ENCODE data around the gene LRP5.

Gene LRP5

DNA sequence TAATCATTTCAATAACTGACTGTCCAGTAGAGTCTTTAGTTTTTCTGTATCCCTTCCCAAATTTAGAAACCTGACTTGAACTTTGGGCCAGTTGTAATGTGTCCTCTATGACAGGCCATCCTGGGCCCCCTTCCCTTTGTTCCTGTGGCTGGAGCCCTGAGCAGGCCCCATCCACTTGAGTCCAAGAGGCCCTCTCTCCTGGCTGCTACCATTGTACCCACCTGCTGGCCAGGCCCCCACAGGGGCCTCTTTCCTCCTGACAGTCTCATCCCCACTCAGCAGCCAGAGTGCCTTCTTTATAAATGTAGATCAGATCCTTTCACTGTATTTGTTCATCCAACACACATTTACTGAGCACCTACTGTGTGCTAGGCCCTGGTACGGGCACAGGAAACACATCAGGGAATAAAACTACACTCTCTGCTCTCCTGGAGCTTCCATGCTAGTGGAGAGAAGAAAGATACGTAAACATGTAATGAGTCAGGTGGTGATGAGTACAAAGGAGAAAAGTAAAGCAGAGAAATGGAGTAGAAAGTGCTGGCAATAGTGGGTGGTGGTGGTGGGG is 2.7 kb upstream of the LRP5 start:
- DNase-seq (ENCODE audit: low spot score): no peak

- no peak for DNase-seq (ENCODE audit: low spot score)
These were observed 953 bp upstream of the LRP5 start for GRCh38 chr11:68311160-68312116.

DNA sequence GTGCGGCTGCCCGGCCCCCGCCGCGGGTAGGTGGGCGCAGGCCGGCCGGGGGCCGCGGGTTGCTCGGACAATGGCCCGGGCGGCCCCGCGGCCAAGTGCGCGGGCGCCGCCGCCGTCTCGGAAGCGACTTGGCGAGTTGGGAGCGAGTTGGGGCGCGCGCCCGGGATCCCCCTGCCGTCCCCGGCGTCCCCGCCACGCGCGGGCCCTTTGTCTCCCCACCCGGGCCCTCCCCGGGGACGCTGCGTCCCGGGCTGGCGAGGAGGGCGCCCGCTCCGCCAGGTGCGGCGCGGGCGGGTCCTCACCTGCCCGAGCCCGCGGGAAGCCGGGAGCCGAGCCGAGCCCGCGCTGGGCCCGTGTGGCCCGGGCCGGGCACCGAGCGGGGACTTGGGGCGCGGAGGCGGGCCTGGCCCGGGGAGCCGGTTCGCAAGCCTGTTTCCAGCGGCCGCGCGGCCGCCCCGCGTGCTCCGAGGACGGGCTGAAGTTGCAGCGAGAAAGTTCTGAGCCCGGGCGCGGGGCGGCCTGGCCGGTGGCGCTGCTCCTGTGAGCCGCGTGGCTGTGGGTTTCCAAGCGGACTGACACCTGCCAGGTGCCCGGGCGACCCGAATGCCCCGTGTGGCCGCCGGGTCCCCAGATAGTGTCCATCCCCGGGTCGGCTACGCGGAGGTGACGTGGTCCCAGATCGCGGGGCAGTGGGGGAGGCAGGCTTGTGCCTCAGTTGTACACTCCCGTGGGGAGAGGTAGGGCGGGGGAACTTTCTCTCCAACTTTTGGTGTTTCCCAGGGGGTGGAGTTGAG is 586 bp downstream of the LRP5 start:
- DNase-seq (ENCODE audit: low spot score): no peak

DNA sequence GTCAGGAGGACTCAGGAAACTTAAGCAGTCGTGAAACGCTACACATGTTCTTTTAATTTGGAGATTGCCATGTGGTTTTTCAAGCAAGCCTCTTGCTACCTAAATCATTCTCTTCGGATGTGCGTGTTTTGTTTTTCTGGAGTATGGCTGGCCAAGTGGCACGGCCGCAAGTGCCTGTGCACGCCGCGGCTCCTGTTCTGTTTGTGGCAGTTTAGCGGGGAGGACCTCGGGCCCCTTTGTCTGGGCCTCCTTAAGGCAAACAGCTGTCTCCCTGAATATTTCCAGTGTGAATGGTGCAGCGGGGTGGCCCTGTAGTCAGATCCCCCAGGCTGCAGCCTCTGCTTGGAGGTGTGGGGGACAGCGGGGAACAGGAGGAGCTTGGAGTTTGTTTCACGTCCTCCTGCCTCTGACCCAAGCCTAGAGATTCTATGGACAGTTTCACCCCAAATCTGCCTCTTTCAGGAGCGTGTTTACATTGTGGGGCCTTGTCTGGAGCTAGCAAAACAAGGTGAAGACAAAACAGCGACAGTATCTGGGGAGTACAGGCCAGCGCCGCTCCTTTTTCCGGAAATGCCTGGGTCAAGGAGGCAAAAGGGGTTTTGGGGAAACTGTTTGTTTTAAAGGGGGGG is 1.3 kb downstream of the LRP5 start:
- no peak for DNase-seq (ENCODE audit: low spot score)

GRCh38 chr11:68314203-68315170 is 2.1 kb downstream of the LRP5 start:
- DNase-seq (ENCODE audit: low spot score): no peak

DNA sequence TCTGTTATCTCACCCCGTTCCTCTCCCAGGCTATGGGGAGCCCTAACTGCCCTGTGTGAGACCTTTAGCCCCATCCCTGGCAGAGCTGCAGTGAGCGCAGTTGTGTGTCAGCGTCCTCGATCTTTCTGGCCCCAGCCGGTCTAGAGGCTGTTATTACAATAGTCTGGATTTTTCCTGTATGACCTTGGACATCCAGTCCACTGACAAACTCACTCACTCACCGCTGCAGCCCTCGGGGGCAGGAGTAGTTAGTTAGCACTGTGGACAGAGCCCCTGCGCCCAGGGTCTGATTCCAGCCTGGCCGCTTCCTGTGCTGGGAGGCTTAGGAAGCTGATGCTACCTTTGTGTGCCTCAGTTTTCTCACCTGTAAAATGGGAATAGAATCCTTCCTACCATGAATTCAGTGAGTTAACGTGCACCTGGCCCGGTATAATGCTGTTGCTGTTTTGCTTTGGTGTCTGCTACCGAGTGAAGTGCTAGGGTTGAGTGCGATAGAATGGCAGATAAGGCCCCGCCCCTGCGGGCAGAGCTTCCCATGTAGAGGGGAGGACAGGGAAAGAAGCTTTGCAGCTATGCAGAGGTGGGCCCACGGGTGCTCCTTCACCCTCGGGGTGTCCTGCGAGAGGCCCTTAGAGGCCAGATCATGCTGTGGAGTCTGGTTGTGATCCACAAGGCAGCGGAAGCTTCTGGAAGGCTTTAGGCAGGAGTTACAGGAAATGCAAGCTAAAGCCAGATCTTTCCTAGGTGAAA is 3.0 kb downstream of the LRP5 start:
- no peak for DNase-seq (ENCODE audit: low spot score)

DNA sequence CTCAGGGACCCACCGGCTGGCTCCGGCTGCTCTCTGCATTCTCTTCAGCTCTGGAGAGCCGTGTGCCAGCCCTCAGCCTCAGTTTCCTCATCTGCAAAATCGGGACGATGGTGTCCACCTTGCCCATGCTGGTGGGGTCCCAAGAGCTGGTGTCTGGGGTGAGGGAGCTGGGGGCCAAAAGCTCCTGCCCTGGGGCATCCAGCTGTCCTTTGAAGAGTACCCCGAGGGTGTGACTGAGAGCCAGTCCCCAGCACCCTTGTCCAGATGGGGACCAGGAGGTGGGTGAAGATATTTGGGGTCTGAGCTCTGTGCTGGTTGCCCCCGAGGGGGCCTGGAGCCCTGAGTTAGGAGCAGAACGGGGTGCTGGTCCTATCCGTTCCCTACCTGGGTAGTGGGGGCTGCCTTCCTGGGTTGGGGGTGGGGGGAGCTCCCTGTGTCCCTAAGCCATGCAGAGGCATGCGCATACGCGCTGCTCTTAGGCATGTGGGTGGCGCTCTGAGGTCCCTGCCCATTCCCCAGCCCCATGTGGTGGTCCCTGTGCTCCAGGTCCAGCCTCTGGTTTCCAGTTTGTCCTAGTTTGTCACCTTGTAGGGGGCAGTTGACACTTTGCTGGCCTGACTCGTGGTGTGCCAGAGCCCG is 4.9 kb downstream of the LRP5 start:
- no peak for DNase-seq (ENCODE audit: low spot score)

DNA sequence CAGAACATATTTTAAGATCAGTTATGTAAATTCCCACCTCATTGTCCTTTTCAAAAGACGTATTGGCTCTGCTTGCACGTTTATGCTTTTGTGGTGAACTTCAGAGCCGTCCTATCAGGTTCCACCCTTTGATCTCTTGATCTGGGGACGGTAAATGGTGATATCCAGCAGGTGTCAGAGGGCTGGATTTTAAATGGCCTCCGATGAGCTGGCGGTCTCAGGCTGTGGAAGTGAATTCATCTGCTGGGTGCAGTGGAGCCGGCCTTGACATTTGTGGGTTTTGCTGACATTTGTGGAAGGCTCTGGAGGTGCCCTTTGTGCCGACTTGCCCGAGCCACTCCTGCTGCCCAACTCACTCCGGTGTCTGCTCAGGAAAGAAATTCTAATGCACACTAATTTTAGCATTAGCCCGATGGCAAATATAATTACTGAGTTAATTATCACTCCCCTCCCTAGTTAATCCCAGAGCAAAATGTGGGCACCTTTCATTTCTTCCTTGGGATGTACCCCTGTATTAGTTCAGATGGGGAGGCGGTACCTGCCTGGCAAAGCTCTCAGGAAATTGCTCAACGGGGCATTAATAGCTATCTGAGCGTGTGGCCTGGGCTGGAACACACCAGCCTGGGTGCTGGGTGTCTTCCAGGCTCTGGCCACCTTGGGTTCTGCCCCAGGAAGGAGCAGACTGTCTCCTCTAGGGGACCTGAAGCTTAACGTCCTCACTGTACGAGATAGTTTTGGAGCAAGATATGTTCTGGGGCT is 9.1 kb downstream of the LRP5 start:
- no peak for DNase-seq (ENCODE audit: low spot score)

- DNase-seq (ENCODE audit: low spot score): no peak
These were observed 9.7 kb downstream of the LRP5 start for GRCh38 chr11:68322052-68322430.

DNA sequence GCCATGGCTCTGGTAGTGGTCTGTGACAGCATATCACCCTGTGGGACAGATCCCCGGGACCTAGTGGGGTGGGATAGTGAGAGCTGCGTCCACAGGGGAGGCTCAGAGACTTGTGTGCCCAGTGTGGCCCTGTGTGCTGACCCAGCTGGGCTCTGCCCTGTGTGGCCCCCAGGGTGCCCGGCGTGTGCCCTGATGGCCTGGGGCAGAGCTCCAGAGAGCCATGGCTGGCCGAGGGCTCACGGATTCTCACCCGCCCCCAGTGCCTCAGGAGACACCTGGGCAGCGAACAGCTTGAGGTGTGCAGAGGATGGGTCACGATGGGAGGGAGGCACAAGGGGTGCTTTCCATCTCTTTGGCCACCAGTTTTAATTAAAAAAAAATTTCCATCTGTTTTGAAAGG is 11.8 kb downstream of the LRP5 start:
- no peak for DNase-seq (ENCODE audit: low spot score)

DNA sequence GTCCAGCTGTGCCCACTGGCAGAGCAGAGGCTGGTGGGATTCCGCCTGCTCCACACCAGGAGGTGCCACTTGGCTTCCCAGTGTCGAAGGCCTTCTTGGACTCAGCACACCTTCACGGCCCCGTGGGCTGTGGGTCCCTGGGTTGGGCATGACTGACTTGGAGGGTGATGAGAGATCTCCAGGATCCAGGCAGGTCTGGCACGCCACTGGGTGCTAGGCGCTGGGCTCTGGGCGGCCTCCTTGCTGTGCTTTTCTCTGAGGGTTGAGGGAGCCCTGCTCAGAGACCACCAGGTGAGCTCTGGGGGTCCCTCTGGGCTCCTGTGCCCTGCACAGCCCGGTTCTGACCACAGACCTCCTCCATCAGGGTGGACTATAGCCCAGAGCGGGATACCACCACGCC is 12.3 kb downstream of the LRP5 start:
- DNase-seq (ENCODE audit: low spot score): no peak

DNA sequence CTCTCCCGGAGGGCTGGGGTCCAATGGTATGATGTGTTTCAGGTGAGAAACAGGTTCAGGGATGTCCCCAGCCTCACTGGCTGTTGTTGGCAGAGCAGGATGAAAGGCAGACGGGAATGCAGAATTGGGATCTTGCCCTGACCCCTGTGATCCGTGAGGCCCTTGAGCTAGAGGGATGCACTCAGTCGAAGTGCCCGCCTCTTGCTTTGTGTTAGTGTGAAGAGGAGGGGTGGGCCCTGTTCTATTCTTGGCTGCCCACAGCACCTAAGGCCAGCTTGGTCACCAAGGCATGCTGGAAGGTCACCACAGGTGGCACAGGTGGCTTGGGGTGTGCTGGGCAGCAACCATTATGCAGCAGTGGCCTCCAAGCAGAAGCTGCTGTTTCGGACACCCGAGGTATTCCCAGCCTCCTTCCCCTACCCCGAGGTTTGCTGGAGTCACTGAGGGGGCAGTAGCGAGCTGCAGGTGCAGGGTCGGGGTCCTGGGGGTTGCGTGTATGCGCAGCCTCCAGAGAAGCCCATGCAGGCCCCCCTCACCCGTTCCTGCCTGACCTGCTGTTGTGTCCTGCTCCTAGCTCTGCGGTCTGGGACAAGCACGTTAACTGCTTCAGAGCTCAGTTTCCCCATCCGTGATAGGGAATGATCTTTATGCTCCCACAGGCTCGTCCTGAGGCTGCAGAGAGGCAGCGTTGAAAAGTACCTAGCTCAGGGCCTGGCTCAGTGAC is 13.0 kb downstream of the LRP5 start:
- DNase-seq (ENCODE audit: low spot score): no peak

GRCh38 chr11:68325907-68326220 is 13.5 kb downstream of the LRP5 start:
- DNase-seq (ENCODE audit: low spot score): no peak

GRCh38 chr11:68326334-68327215 is 14.2 kb downstream of the LRP5 start:
- no peak for DNase-seq (ENCODE audit: low spot score)

DNA sequence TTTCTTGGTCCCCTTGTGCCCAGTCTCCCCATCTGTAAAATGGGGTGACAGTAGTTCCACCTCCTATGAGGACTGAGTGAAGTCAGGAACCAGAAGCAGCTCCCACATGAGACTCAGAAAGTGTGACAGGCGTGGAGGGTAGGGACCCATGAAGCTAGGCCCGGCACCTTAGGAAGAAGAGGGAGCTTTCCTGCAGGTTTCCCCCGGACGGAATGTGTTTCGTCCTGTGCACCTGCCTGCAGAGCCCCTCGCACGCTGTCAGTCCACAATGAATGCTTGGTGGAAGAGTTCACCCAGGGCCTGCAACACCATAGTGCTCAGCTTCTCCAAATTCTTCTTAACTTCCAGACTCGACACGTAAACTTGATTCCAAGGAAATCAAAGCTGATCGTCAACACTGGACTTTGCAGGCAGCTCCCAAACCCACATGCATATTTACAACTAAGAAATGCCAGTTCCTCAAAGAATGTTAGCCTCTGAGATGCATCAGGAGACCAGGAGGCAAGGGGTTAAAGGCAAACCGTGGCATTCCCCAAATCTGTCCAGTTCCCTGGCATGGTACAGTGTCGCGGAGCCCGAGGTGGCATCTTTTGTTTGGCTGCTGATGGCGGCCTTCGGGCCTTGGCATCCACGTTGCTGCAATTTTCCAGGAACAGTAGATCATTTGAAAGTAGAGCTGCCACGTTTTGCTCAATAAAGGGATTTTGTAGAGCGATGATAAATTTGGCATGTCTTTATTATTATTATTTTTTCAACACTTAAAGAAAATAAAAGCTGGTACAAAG is 15.4 kb downstream of the LRP5 start:
- no peak for DNase-seq (ENCODE audit: low spot score)

- DNase-seq (ENCODE audit: low spot score): peak; percentile 82
These were observed 16.1 kb downstream of the LRP5 start for GRCh38 chr11:68328374-68329091.
